ENCODE data around the gene CCDC170.

- TF ChIP-seq CTCF (IDR thresholded peaks at IDR 0.05; ENCODE audit: poor library complexity) (no peak), EZH2 (IDR thresholded peaks at IDR 0.05; ENCODE audit: borderline replicate concordance) (no peak), EZH2phosphoT487 (IDR thresholded peaks at IDR 0.05; ENCODE audit: low read depth, severe bottlenecking, unreplicated experiment) (no peak)
These were observed 56.8 kb downstream of the CCDC170 start for GRCh38 chr6:151550618-151551017.
